Smooth muscle cell (in vitro differentiated cells): ENCODE measurements around the gene TAOK2. TPM values are rescaled to one million over a fixed set of nuclear protein-coding genes. Genes with fewer than 3 reads are reported as not detected.
A peak's percentile ranks its signal among the peaks of the same experiment; 100 is the strongest.
"Not testable (repeated sequence)": the region's sequence is repeated elsewhere in the genome, so short reads cannot be mapped to it uniquely, and the experiment has no call there.

Source experiments
- DNase-seq: peaks from one replicate; lab custom pipeline; 2025; ENCODE audit not compliant: unreplicated experiment; lab: John Stamatoyannopoulos, UW
- H2AFZ ChIP-seq: fragments of 200-600 bp; sonication (generic); 2 replicates; pipeline ENCODE4 v1.6.0; 2016; ENCODE audit warnings: antibody characterized with exemption, low read depth, mild to moderate bottlenecking
- H3F3A ChIP-seq: fragments of 200-600 bp; sonication (generic); 2 replicates; pipeline ENCODE4 v1.6.0; 2017; ENCODE audit warnings: antibody characterized with exemption, low read depth
- H3K27ac ChIP-seq: fragments of 200-600 bp; sonication (generic); 2 replicates; pipeline ENCODE4 v1.5.1; 2016; ENCODE audit warnings: low read depth, mild to moderate bottlenecking
- H3K27me3 ChIP-seq: fragments of 200-600 bp; sonication (generic); 2 replicates; pipeline ENCODE4 v1.6.1; 2016; ENCODE audit warnings: low read depth, mild to moderate bottlenecking
- H3K36me3 ChIP-seq: fragments of 200-600 bp; sonication (generic); 2 replicates; pipeline ENCODE4 v1.5.1; 2016; ENCODE audit warnings: low read depth
- H3K4me1 ChIP-seq: fragments of 200-600 bp; sonication (generic); 2 replicates; pipeline ENCODE4 v1.5.1; 2016; ENCODE audit warnings: low read depth
- H3K4me2 ChIP-seq: fragments of 200-600 bp; sonication (generic); 2 replicates; pipeline ENCODE4 v1.6.0; 2016; ENCODE audit warnings: mild to moderate bottlenecking
- H3K4me3 ChIP-seq: fragments of 200-600 bp; sonication (generic); 2 replicates; pipeline ENCODE4 v1.5.1; 2016; ENCODE audit warnings: mild to moderate bottlenecking
- H3K79me2 ChIP-seq: fragments of 200-600 bp; sonication (generic); 2 replicates; pipeline ENCODE4 v1.6.0; 2016; ENCODE audit warnings: low read depth, mild to moderate bottlenecking
- H3K9ac ChIP-seq: fragments of 200-600 bp; sonication (generic); 2 replicates; pipeline ENCODE4 v1.6.0; 2016; ENCODE audit warnings: low read depth
- H3K9me3 ChIP-seq: fragments of 200-600 bp; sonication (generic); replicated peaks from 2 replicates; pipeline ENCODE4 v1.5.1; 2016; ENCODE audit warnings: low read depth
- H4K20me1 ChIP-seq: fragments of 200-600 bp; sonication (generic); 2 replicates; pipeline ENCODE4 v1.6.0; 2016; ENCODE audit warnings: low read depth
- CTCF ChIP-seq: fragments of 200-600 bp; sonication (generic); IDR thresholded peaks from 2 replicates; pipeline ENCODE4 v1.5.1; 2017; ENCODE audit warnings: borderline replicate concordance, mild to moderate bottlenecking, antibody characterized with exemption; ENCODE audit not compliant: insufficient read depth, poor library complexity, severe bottlenecking
- WGBS: methylation state at CpG from one replicate; pipeline ENCODE4 v1.1.7; 2016; ENCODE audit warnings: low lambda C conversion rate; 5-methylcytosine and 5-hydroxymethylcytosine counted together
- polyA plus RNA-seq: library from polyadenylated mRNA; unstranded; fragments of >200 nt; fragmentation: Nextera tagmentation; extraction: Ambion mirVana; gene quantifications from 2 replicates; pipeline ENCODE4 v1.2.1, GENCODE V29; 2016
- total RNA-seq: library from RNA; depleted of rRNA; stranded (reverse); fragments of >200 nt; gene quantifications from 2 replicates; pipeline ENCODE4 v1.2.3, GENCODE V29; 2014

The TAOK2 gene
- total and polyA plus RNA-seq, 2 experiments from 2014 or later = 26.0 to 26.2 TPM

GRCh38 chr16:29926711-29927052 is 47.0 kb upstream of the TAOK2 start:
- no peaks in the 10 kb centered on the region for H3F3A ChIP-seq
- no peaks in the 10 kb centered on the region for H3K36me3 ChIP-seq
- H4K20me1 ChIP-seq = peaks cover 5% of the 10 kb centered on the region
- peak overlapping the region; percentile 75 for H3K9ac ChIP-seq
- no peak for DNase-seq
- TF ChIP-seq CTCF = no peak
- 15% methylated on average over 12 of the region's 12 CpGs for WGBS
- peaks cover 29% of the 10 kb centered on the region for H3K79me2 ChIP-seq
- peak overlapping the region; percentile 90 for H2AFZ ChIP-seq
- peak overlapping the region; percentile 88 for H3K4me2 ChIP-seq
- no peaks in the 10 kb centered on the region for H3K27me3 ChIP-seq
- peaks cover 7% of the 10 kb centered on the region for H3K4me1 ChIP-seq
- H3K9me3 ChIP-seq = no peaks in the 10 kb centered on the region
- H3K27ac ChIP-seq = peak overlapping the region; percentile 54
- H3K4me3 ChIP-seq = peak overlapping the region; percentile 90

GRCh38 chr16:29927070-29927905 is 46.4 kb upstream of the TAOK2 start:
- TF ChIP-seq CTCF = no peak
- H3K9ac ChIP-seq = no peak overlapping the region
- 82% methylated on average over 12 of the region's 12 CpGs for WGBS
- DNase-seq = no peak
- H3K9me3 ChIP-seq = no peaks in the 10 kb centered on the region
- no peaks in the 10 kb centered on the region for H3K36me3 ChIP-seq
- peaks cover 5% of the 10 kb centered on the region for H4K20me1 ChIP-seq
- H3K4me1 ChIP-seq = peaks cover 7% of the 10 kb centered on the region
- H3K27me3 ChIP-seq = no peaks in the 10 kb centered on the region
- no peaks in the 10 kb centered on the region for H3F3A ChIP-seq
- no peak overlapping the region for H3K27ac ChIP-seq
- H3K79me2 ChIP-seq = peaks cover 26% of the 10 kb centered on the region
- peak overlapping the region; percentile 90 for H3K4me3 ChIP-seq
- H3K4me2 ChIP-seq = peak overlapping the region; percentile 88
- peak overlapping the region; percentile 90 for H2AFZ ChIP-seq

DNA sequence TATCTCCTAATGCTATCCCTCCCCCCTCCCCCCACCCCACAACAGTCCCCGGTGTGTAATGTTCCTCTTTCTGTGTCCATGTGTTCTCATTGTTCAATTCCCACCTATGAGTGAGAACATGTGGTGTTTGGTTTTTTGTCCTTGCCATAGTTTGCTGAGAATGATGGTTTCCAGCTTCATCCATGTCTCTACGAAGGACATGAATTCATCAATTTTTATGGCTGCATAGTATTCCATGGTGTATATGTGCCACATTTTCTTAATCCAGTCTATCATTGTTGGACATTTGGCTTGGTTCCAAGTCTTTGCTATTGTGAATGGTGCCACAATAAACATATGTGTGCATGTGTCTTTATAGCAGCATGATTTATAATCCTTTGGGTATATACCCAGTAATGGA is 41.9 kb upstream of the TAOK2 start:
- not testable (repeated sequence) for H3K4me1 ChIP-seq, H3K36me3 ChIP-seq, H3K79me2 ChIP-seq

DNA sequence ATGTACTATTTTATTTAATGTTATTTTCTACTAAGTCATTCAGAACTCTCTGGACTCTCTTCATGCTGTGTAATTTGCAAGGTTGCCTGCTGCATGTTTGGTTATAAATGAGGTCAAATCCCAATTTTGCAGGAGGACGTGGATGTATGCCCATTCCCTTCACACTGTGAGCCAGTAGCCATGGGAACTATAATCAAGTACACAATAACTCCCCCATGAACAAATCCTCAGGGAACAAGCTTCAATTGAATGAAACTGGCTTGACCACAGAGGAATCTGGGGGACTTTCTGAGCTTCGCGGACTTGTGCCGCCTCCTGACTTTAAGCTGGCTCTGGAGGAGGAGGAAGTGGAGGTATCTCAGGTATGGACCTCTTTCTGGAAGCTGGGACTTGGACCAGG is 33.0 kb upstream of the TAOK2 start:
- Histone ChIP-seq H3K36me3 (no peaks in the 10 kb centered on the region), H3K4me3 (no peak overlapping the region), H3F3A (peaks cover 14% of the 10 kb centered on the region), H2AFZ (no peak overlapping the region), H3K4me2 (no peak overlapping the region), H3K27ac (no peak overlapping the region), H3K9ac (no peak overlapping the region), H3K27me3 (no peaks in the 10 kb centered on the region), H3K9me3 (no peaks in the 10 kb centered on the region), H3K79me2 (no peaks in the 10 kb centered on the region), H3K4me1 (peaks cover 10% of the 10 kb centered on the region), H4K20me1 (no peaks in the 10 kb centered on the region)
- DNase-seq = no peak
- TF ChIP-seq CTCF = no peak
- 90% methylated on average over 4 of the region's 4 CpGs for WGBS

More for the DNA sequence above, 41.9 kb upstream of the TAOK2 start:
- H3K27ac ChIP-seq, H3K4me3 ChIP-seq, H3K9ac ChIP-seq, H3K9me3 ChIP-seq, DNase-seq, H2AFZ ChIP-seq, H3K4me2 ChIP-seq, H3F3A ChIP-seq, H3K27me3 ChIP-seq, H4K20me1 ChIP-seq: not testable (repeated sequence)
- WGBS = 73% methylated on average over 2 of the region's 2 CpGs
